ENCODE results near the gene CLEC16A. TPM values are rescaled to one million over a fixed set of nuclear protein-coding genes. Genes with fewer than 3 reads are reported as not detected.

Gene CLEC16A
- total and polyA plus RNA-seq, 2 donors (not counting 1 experiment from before 2014, with no cell fraction given): 21.9 to 79.5 TPM

GRCh38 chr16:11092788-11093571 lies 148.6 kb downstream of the CLEC16A start:
- Mint-ChIP-seq H3K27ac (peak overlapping the region; percentile 92), H3K4me1 (peaks cover 47% of the 10 kb centered on the region), H3K9me3 (ENCODE audit: insufficient read depth) (no peaks in the 10 kb centered on the region), H3K4me3 (peak overlapping the region; percentile 67), H3K27me3 (no peaks in the 10 kb centered on the region)
- Histone ChIP-seq H3K4me2 (replicated peaks; ENCODE audit: low read depth, low read length, poor library complexity, severe bottlenecking) (peak overlapping the region; percentile 41), H3K36me3 (replicated peaks in 1 of 2; ENCODE audit: control extremely low read depth in 1 of 2, control insufficient read depth in 1 of 2, extremely low read depth in 1 of 2, insufficient read depth in 2 of 2, low read length in 1 of 2) (peaks cover 1 to 23% of the 10 kb centered on the region in 2 experiments), H3K4me1 (ENCODE audit: control insufficient read depth in 2 of 2, insufficient read depth in 2 of 2, low read length in 2 of 2) (peaks cover 33 to 42% of the 10 kb centered on the region in 2 donors), H3K9ac (ENCODE audit: low read length) (no peak overlapping the region), H2AFZ (ENCODE audit: insufficient read depth, low read depth, low read length, poor library complexity, severe bottlenecking) (no peak overlapping the region), H3K27me3 (replicated peaks in 1 of 4; ENCODE audit: control extremely low read depth in 1 of 4, control insufficient read depth in 3 of 4, insufficient read depth in 4 of 4, low read length in 3 of 4) (no peaks in the 10 kb centered on the region), H4K20me1 (ENCODE audit: control insufficient read depth, insufficient read depth, low read length, poor library complexity, severe bottlenecking) (no peaks in the 10 kb centered on the region), H3K27ac (ENCODE audit: low read length in 2 of 2) (no peak overlapping the region), H3K9me3 (ENCODE audit: control extremely low read depth in 1 of 3, control insufficient read depth in 2 of 3, insufficient read depth in 1 of 3, low read length in 2 of 3) (no peaks in the 10 kb centered on the region), H3K4me3 (ENCODE audit: control extremely low read depth in 1 of 5, extremely low read depth in 1 of 5, insufficient read depth in 1 of 5, low read depth in 2 of 5, low read length in 4 of 5) (no peak overlapping the region), H3K79me2 (ENCODE audit: control insufficient read depth, insufficient read depth, low read length) (no peaks in the 10 kb centered on the region)
- POLR2A ChIA-PET: interaction anchor here (1.7 to 3.7 kb wide), 2 partner anchors 13 to 15 kb away, joined by 11 to 15 read pairs; no protein-coding TSS in a partner anchor
- intact Hi-C loops (cut with micrococcal nuclease): no loop called here
- no peak for ATAC-seq (ENCODE audit: low read depth)
- CTCF ChIA-PET: interaction anchor here (1.3 to 3.0 kb wide), 5 partner anchors 8 to 263 kb away, joined by 3 to 9 read pairs (median 8); no protein-coding TSS in a partner anchor
- no peak for TF ChIP-seq EZH2 (IDR thresholded peaks at IDR 0.05; ENCODE audit: borderline replicate concordance, insufficient read depth, low read depth, low read length, poor library complexity, severe bottlenecking)
- no peak for TF ChIP-seq CTCF (IDR thresholded peaks at IDR 0.05)
- WGBS (ENCODE audit: insufficient coverage): 89% methylated on average over 10 of the region's 12 CpGs
- no peak for DNase-seq
